HTERT RPE-1 (cell line): ENCODE results near the gene TOM1L2.

Experiments
- in situ Hi-C: fragments of 300-500 bp; cut with MboI; formaldehyde crosslinking; loops from 4 replicates; pipeline ENCODE4 v1.14.3; 2020; ENCODE audit warnings: low sequenced_read_pairs

The TOM1L2 gene

DNA sequence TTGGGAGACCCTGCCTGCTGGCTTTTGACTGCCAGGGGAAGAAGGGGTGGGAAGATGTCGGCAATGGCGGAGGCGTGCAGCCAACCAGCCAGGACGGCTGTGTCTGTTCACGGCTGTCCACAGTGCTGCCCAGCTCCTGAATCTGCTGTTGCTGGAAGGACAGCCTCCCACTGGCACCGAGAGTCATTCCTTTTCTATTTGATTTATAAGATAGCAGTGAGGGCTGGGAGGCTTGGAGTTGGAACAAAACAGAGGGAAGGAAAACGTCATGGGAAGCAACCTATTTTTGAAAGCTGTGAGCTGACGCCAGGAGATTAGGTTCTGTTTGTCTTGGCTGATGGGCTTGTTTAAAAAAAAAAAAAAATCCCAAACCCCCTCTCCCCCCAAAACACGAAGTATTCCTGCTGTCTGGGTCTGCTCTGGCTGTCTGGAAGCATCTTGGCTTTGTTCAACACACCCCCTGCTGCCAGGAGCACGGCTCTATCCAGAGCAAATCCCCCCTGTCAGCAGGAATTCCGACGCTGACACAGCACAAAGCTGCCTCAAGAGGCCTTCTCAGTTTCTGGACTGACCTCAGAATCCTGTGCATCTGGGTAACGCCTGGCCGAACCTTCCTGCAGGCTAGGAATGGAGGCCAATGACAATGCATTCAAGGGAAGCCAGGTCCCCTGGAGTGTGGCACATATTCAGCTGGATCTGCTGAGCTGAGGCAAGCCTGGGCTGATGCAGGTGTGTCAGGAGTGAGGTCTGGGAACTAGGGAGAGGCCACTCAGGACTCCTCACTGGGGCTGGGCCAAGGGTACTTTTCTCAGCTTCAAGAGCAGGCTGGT, 94.5 kb downstream of the TOM1L2 start:
- in situ Hi-C loops = no loop called here

DNA sequence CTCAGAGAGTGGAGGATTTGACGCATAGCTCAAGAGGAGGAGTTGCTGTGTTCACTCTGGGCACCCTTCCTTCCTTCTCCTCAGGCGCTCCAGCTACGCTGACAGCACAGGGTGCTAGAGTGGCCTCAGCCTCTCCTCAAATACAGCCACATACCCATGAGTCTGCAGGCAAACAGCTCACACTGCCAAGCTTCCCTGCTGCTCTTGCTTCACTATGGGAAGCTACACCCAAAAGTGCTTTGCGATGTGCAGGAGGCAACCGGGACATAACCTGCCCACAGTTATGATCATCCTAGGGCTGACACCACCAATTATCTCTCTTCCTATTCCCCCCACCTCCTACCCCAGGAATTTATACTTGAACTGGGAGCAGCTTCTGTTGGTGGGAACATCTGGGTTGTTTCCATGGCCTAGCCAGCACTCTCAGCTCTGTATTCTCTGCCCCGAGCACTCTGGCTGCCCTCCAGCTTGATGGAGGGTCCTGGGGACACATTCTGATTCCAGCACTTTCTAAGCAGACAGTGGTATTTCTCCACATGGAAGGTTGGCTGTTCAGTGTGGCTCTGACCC, 95.2 kb downstream of the TOM1L2 start:
- in situ Hi-C loops = no loop called here

DNA sequence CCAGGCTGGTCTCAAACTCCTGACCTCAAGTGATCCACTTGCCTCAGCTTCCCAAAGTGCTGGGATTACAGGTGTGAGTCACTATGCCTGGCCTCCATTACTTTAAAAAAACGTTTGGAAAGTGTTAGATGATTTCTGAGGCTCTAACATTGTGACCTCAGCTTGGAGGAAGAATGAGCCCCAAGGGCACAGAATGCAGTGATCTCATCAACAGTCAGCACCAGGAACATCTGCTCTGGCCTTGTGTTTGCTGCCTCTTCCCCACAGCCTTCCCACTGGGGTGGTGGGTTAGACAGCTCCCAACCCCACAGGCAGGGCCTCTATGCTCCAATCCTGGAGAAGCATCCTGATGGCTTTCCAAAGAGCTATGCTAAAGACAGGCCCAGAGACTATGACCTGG, 97.7 kb downstream of the TOM1L2 start:
- in situ Hi-C loops = no loop called here

DNA sequence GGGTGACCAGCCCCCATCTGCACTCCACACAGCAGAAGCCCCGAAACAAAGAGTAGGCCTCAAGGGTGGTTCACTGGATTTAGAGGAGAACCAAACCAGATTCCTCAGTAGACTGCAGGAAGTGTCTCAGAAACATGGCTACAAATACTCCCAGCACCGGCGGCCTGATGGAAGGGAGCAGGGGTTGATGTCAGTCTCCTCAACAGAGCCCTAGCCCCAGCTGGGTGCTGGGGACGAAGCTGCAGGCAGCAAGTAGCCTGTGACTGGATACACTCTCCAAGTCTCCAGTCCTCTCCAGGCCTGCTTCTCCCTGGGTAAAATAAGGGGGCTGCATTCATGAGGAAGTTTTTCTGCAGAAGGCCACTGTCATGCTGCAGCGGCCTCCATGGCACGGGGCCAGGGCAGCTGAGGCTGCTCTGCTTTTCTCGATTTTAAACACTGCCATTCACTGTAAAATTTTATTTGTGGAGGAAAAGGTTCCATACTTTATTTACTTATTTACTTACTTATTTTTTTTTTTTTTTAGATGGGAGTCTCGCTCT, 98.7 kb downstream of the TOM1L2 start:
- in situ Hi-C loops = no loop called here

DNA sequence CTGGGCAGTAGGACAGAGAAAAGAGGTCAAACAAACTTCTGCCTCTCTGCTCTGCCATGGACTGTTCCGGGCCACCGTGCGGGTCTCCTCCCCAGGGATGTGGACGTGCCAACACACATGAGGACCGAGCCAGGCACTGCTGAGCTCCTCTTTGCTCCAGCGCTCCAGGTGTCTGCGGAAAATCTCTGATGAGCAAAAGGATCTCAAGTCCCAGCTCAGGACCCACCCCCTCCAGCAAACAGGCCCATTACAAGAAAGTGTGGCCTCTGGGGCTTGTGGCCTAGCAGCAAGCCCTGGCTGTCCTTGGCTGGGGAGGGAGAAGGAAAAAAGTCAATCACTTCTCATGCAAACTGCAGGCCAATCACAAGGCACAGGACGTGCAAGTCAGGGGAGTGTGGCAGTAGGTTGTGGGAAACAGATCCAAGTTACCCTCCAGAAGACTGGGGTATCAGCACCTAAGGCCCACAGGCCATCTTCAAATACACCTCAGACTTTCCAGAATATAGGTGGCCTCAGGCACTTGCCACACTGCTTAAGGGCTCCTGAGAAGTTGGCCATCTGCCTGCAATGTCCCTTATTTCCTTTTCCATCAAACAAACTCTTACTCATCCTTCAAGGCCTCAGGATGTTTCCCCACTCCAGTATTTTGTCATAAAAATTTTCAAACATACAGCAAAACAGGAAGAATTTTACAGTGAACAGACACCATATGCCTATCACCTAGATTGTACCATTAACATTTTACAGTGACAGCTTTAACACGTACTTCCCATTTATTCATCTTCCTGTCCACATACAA, 99.5 kb downstream of the TOM1L2 start:
- in situ Hi-C loops = no loop called here

DNA sequence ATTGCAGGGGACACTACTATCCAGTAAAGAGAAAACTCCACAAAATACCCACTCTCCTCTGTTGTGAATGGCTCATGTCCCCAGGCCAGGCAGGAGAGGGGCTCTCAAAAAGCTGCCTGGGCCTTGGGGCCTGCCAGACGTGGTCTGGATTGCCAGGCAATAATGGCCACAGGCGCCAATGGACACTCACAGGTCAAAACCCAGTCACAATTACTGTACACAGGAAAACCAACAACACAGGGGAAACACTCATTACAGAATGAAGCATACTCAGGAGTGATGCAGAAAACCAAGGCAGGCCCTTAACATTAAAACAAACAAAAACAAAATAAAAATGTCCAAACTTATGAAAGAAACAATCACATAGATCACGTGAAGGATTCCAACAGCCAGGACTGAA, 100.3 kb downstream of the TOM1L2 start:
- in situ Hi-C loops = no loop called here

DNA sequence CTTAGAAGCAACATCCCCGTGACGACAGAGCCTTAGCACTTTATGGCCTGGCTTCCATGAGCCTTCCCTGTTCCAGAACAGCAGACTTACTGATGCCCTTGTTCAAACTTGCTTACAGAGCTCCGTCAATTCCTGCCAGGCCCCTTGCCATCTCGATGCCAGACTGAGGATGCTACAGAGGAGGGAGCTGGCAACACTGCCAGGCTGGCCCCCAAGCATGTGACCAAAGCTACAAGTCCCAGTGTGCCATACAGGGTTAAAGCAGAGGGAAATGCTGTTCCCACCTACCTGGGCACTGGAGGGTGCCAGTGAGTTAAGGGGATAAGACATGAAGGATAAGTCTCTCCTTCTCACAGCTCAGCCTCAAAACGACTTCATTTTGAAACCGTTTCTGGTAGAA, 102.0 kb downstream of the TOM1L2 start:
- in situ Hi-C loops = no loop called here

DNA sequence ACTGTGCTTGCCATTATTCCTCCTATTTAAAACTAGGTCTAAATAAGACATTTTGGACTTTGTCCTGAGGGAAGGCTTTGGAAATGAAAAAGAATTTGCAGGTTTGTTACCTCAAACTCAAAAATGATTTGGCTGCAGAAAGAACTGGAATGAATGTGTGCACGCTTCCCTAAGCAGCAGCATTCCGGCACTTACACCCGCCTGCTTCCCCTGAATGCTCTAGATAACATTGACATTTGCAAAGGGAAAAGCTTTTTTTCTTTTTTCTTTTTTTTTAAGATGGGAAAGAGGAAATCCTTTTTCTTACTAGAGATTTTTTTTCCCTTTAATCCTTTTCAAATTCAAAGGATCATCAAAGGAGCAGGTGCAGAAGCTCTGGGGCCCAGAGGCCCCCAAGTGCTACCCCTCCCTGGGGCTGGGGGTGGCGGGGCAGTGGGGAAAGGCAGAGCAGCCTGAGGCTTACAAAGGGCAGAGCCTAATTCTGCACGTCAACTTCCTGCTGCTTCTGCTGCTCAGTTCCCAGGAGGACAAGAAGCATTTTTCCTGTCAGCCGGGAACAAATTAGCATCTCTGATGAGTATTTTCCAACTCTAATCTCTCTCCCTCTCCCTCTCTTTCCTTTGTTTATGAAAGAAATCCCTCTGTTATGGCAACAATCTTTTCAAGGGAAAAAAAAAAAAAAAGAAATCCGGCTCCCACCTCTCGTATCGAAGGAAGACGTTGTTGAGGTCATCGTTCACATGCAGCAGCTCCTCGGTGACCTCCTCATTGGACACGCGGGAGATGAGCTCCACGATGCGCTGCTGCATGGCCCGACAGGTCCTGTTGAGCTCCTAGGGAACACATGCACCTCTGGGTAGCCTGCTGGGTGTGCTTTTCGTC, 103.3 kb downstream of the TOM1L2 start:
- in situ Hi-C loops = no loop called here

DNA sequence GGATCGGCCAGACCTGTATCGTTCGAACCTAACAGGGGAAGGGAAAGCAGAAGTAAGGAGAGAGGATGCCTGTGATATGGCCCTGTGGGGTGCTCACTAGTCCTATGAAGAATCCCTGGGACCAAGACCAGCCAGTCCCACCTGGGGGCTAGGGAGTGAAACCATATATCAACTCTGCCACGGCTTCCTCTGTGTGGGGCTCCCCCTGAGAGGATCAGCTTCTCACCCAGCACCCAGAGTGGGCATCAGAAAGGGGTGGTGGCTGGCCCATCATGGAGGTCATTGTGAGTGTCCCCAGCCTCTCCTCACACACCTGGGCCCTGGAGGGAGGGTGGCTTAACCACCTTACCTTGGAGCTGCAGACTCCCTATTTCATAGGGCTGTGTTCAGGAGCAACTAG, 105.3 kb downstream of the TOM1L2 start:
- in situ Hi-C loops = no loop called here

DNA sequence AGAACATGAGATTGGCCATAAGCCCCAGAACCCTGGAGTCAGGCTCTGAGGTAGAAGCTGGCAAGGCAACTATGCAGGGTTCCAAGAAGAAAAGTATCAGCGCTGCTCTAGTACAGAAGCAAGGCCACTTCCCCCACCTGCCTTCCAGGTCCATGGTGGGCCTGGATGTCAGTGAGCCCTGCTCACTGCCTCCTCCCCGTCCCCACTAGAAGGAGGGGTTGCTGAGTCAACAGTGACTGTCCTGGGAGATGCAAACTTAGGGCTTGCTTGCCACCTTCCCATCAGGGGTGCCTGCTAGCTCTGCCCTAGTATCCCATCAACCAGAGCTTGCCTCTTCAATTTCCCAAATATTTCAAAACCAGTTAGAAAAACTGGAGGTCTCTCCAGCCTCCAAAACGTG, 105.8 kb downstream of the TOM1L2 start:
- in situ Hi-C loops = no loop called here

DNA sequence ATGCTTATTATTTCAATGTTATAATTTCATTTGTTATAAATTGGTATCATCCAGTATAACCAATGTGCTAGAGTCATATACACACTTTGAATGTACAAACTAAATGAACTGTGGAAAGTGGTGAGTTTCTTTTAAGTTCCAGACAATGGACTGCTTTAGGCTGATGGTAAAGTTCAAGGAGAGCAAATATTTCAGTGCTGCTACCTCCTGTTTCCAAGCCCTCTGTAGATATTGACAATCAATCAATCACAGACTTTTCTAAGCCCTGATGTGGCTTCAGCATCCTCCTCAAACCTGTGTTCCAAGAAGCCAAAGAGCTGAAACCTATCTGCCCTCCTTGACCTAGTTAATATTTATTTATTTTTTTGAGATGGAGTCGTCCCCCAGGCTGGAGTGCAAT, 107.2 kb downstream of the TOM1L2 start:
- in situ Hi-C loops = no loop called here

DNA sequence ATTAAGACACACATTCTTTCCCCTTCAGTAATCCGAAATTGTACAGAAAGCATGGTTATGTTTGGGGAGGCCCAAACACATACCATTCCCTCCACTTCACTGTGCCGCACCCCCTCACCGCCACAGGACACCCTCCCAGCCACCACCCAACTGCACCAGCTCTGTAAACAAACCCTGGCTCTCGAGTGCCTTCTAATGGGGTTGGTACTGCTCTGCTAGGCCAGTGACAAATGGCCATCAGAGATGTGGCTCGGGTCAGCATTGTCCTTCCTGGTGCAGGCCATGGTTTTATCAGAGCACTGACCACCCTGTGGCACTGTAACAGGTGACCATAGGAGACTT, 111.5 kb downstream of the TOM1L2 start:
- in situ Hi-C loops = no loop called here

DNA sequence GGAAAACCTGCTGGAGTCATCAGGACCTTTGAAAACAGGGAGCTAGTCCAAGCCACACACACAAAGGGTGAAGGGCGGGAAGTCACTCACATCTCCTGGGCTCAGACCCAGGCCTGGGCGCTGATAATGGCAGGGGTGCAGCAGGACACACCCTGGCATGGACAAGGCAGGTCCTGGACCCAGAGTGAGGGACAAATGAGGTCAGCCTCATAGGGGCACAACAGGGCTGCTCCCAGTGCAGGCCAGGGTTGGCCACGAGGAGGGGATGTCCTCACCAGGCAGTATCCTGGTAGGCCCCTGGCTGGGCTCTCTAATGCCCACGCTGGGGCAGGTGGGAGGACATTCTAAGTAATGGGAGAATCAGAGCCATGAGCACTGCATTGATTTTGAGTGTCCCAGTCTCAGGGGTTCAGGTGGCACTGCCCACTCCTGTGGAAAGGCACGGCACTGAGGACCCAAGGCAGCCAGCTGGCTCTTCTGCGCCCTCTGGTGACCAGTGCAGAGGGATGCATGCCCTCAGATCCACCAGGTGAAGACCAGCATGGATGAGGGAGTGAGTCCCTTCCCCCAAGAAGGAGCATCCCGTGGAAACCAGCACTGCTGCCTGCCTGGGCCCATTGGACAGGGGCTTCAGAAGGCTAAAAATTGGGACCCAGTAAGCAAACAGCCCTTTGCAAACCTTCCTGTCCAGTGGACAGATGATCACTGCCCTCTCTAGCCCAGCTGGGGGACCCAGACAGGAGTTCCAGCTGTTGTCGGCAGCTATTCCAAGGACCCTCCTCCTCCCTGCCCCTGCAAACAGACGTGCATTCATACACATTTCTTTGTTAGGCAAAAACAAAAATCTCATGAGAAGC, 112.1 kb downstream of the TOM1L2 start:
- in situ Hi-C loops = no loop called here

DNA sequence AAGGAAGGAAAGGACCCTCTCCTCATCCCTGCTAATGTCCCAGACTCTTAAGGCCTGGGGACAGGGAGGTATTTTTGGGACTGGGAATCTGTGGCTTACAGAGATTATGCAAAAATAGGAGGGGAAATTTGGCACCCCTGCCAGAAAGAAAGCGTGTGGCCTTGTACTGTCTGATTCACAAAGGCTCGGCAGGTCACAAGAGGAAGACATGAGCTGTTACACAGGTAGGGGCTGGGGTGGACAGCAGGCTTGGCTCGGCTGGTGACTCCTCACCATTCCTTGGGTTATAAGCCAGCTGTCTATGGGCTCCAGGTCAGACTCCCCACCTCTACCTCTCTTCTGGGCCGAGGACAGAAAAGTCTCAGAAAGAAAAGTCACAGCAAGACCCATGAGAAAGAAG, 114.7 kb downstream of the TOM1L2 start:
- in situ Hi-C loops = no loop called here

DNA sequence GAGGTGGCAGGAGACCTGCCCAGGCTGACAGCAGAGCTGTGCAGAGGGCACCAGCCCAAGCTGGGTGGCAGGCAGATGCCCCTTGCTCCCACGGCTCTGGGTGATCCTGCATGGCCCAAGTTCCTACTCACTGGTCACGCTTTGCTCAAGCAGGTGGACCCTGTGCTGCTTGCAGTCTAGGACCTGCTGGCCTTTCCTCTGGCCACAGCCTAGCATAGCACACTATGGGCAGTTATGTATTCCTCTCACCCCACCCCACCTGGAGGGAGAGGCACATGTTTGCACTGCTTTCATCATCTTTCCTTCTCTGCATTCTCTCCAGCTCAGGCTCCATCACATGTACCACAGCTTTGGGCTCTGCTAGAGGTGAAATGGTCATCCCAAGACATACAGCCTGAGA, 115.8 kb downstream of the TOM1L2 start:
- in situ Hi-C loops = no loop called here

DNA sequence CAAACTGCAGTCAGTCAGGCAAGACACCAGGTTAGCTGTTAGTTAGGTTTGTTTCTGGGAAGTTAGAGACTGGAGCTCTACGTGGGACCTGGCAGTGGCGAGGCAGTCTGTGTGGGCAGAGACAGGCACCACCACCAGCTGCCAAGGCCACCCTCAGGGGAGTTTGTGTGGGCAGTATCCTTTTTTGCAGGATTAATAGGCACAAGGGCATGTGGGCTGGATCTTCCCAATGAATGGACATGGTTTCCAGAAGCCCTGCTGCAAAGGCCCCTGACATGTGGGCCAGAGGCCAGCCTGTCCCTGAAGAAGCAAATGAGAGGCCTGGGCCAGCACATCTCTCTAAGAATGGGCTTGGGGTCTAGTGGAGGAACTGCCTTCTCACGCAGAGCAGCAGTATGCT, 116.2 kb downstream of the TOM1L2 start:
- in situ Hi-C loops = no loop called here

DNA sequence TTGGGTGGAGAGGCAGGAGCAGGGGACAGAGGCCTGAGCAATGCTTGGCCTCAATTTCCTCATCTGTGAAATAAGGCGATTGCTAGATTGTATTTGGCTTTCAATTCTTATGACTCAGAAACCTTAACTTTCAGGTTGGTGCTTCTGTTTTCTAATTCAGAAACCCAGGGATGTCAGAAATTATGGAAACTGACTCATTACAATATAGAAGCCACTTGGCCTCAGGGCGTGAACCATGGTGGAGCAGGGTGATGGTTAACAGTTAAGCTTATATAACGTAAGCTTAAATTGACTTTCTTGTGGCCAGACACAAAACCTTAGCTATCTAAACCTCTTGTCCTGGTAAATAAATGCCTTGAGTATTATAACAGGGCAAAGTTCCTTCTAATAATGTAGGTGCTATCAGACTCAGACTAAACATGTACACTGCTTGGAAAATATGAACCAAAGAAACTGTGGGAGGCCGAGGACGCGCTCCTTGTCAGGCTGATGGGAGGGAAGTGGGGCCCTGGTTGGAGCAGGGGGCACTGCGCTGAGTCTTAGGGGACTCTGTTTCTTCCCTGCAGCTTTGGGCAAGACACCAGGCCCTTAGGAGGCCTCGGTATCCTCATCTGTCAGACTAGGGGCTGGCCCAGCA, 118.3 kb downstream of the TOM1L2 start:
- in situ Hi-C loops = no loop called here

DNA sequence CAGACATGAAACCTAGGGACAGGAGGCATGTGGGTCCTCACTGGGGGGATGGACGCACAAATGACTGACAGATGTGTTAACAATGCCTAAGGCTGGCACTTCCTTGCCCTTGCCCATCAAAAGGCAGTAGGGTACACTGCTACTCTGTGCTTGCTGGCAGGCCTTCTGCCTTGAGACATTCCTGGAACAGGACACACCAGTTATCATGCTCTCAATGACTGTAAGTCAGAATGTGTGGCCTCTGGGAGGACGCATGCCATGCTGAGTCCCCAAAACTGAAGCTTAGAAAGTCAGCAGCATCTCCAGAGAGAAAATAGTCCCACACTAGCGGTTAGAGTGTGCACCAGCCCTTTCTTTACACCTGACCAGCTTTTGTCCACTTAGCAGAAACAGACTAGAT, 119.3 kb downstream of the TOM1L2 start:
- in situ Hi-C loops = no loop called here
